Prostate gland (tissue), 2 donors: ENCODE results near the gene BNC2.

Experiments used
- POLR2AphosphoS5 ChIP-seq: sonication (generic); formaldehyde crosslinking; IDR thresholded peaks from one replicate; pipeline ENCODE4 v1.6.1; 2017; ENCODE audit warnings: antibody characterized with exemption
- TF ChIP-seq, protein P1 (sequence below), 4 experiments: fragments of 200-600 bp in 2 of 4; fragments of 450-650 bp in 2 of 4; sonication (generic) in 2 of 4; IDR thresholded peaks; 1 replicate in 3 of 4; 2 replicates in 1 of 4; pipeline ENCODE4 v1.5.1; 2016 to 2019; ENCODE audit warnings: antibody characterized with exemption in 4 of 4, mild to moderate bottlenecking in 2 of 4, moderate library complexity in 2 of 4

DNA sequence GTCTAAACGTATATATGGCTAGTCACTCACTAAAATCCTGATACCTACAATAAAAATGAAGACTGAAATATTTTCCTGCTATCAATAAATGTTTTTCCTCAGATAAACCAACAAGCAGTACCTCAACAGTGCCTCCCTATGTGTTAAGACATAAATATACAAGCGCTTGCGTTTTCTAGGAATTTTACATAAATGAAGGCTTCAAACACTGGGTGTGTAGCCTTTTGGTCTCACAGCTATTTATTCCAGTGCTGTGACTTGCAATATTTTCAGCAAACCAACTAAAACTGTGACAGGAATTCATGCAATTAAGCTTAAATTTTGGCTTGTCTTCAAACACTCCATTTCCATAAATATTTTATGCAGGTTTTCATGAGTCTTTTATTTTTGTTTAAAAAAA lies 437.0 kb downstream of the BNC2 start:
- TF ChIP-seq, protein P1, sequence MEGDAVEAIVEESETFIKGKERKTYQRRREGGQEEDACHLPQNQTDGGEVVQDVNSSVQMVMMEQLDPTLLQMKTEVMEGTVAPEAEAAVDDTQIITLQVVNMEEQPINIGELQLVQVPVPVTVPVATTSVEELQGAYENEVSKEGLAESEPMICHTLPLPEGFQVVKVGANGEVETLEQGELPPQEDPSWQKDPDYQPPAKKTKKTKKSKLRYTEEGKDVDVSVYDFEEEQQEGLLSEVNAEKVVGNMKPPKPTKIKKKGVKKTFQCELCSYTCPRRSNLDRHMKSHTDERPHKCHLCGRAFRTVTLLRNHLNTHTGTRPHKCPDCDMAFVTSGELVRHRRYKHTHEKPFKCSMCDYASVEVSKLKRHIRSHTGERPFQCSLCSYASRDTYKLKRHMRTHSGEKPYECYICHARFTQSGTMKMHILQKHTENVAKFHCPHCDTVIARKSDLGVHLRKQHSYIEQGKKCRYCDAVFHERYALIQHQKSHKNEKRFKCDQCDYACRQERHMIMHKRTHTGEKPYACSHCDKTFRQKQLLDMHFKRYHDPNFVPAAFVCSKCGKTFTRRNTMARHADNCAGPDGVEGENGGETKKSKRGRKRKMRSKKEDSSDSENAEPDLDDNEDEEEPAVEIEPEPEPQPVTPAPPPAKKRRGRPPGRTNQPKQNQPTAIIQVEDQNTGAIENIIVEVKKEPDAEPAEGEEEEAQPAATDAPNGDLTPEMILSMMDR (IDR thresholded peaks at IDR 0.05) = no peak
- TF ChIP-seq POLR2AphosphoS5 = no peak
